C4-2B (cell line): ENCODE measurements around the gene RB1.

ENCODE experiments used
- CTCF ChIP-seq: fragments of 450-650 bp; conservative IDR thresholded peaks from 2 replicates; pipeline ENCODE4 v1.5.1; 2017; ENCODE audit warnings: mild to moderate bottlenecking
- ZFX ChIP-seq: fragments of 450-650 bp; IDR thresholded peaks from 2 replicates; pipeline ENCODE4 v1.6.1; 2017

GRCh38 chr13:48258002-48258401 is 45.5 kb upstream of the RB1 start:
- TF ChIP-seq CTCF (no peak), ZFX (no peak)
